Measurements from ENCODE around the gene TRIM66. TPM values are rescaled to one million over a fixed set of nuclear protein-coding genes. Genes with fewer than 3 reads are reported as not detected.

Gene TRIM66
- total RNA-seq, 2 experiments from 2014 or later = 22.2 to 23.0 TPM

- Mint-ChIP-seq H3K27me3 (no peaks in the 10 kb centered on the region), H3K36me3 (peaks cover 3% of the 10 kb centered on the region), H3K4me1 (no peaks in the 10 kb centered on the region), H3K4me3 (no peak overlapping the region), H3K27ac (no peak overlapping the region), H3K9me3 (no peaks in the 10 kb centered on the region)
- DNase-seq = no peak
These were observed 20.1 kb upstream of the TRIM66 start for GRCh38 chr11:8702598-8702915.

- Mint-ChIP-seq H3K27me3 (no peaks in the 10 kb centered on the region), H3K36me3 (peaks cover 8% of the 10 kb centered on the region), H3K27ac (no peak overlapping the region), H3K4me1 (no peaks in the 10 kb centered on the region), H3K4me3 (no peak overlapping the region), H3K9me3 (no peaks in the 10 kb centered on the region)
- no peak for DNase-seq
These were observed 19.6 kb upstream of the TRIM66 start for GRCh38 chr11:8701891-8702597.

DNA sequence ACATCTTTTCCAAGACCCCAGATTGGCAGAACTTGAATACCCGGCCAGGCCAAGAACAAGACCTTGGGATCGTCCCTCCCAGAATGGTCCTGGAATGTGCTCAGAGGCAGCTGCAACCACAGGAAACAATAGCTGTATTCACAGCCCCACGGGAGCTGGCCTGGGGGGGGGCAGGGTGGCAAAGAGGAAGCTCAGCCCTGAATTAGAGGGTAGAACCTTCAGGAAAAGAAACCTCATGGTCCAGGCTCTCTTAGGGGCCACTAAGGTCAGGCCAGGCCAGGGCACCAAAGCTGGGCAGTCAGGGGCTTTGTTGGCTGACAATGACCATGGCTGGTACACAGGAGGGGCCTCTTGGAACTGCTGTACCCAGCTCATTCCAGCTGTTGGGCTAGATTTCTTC is 17.4 kb upstream of the TRIM66 start:
- no peak overlapping the region for H3K4me3 Mint-ChIP-seq
- no peak for DNase-seq
- H3K36me3 Mint-ChIP-seq = peaks cover 16% of the 10 kb centered on the region
- H3K4me1 Mint-ChIP-seq = no peaks in the 10 kb centered on the region
- no peaks in the 10 kb centered on the region for H3K27me3 Mint-ChIP-seq
- no peaks in the 10 kb centered on the region for H3K9me3 Mint-ChIP-seq
- no peak overlapping the region for H3K27ac Mint-ChIP-seq

DNA sequence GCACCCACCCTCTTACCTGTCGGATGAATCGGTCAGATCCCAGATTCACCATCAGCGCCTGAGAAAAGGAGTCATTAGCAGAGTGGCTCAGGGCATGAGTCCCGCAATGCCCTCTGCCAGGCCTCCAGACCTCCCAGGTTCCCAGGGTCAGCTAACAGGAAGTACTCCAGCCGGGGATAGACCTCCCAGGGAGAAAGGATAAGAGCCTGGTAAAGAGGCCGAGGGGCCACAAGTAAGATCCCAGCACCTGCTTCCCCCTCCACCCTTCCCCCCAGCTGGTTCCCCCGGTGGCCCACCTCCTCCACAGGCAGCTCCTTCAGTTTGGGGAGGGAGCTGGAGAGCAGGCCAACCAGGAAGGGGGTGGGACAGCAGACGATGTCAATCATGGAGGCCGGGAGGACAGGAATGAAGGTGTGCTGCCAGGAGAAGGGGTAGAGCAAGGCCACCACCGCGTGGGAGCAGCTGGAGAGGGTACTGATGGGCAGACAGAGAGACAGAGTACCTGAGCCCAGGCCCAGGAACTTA is 16.5 kb upstream of the TRIM66 start:
- H3K27me3 Mint-ChIP-seq = no peaks in the 10 kb centered on the region
- H3K27ac Mint-ChIP-seq = no peak overlapping the region
- H3K4me1 Mint-ChIP-seq = peaks cover 1% of the 10 kb centered on the region
- H3K9me3 Mint-ChIP-seq = no peaks in the 10 kb centered on the region
- peaks cover 19% of the 10 kb centered on the region for H3K36me3 Mint-ChIP-seq
- no peak for DNase-seq
- no peak overlapping the region for H3K4me3 Mint-ChIP-seq

DNA sequence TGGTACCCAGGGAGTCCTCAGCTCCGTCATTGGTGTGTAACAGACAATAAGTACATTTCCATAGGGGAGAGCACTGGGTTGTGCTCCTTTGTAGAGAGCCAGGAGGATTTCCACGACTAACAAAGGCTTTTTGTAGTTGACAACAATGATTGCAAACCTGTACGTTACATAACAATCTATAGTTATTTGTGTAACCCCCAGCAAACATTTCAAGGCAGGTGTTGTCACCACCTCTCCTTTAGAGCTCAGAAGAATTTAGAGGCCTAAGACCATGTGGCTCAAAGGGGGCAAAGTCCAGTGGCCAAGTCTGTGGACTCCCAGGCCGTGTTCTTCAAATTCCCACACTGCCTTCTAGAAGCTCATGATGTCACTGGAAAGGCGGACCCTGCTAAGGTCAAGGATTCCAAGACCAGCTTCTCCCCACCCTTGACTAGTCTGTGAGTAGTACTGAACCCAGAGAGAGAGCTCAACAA is 15.9 kb upstream of the TRIM66 start:
- no peak overlapping the region for H3K27ac Mint-ChIP-seq

DNA sequence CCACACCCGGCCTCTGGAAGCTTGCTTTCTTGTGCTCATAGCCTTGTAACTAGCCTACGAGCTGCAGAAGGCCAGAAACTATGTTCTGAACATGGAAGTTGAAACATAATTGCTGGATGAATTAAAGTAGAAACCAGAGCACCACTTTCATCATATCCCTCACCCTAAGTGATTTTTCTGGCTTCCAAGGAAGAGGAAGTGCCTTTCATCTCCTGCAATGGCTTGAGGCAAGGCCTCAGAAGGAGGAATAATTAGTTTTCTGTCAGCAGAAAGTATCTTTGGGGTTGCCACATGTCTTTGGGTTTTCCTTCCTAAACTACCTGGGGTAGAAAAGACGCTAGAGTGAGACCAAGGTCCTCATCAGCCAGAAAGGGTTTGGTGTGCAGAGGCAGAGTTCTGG is 14.6 kb upstream of the TRIM66 start:
- Mint-ChIP-seq H3K4me1 (peaks cover 5% of the 10 kb centered on the region), H3K9me3 (no peaks in the 10 kb centered on the region), H3K27ac (no peak overlapping the region), H3K27me3 (no peaks in the 10 kb centered on the region), H3K36me3 (peaks cover 30% of the 10 kb centered on the region), H3K4me3 (no peak overlapping the region)
- no peak for DNase-seq

More for the DNA sequence above, 15.9 kb upstream of the TRIM66 start:
- Mint-ChIP-seq H3K9me3 (no peaks in the 10 kb centered on the region), H3K36me3 (peaks cover 21% of the 10 kb centered on the region), H3K4me3 (no peak overlapping the region), H3K27me3 (no peaks in the 10 kb centered on the region), H3K4me1 (peaks cover 3% of the 10 kb centered on the region)
- DNase-seq = no peak

- H3K9me3 Mint-ChIP-seq = no peaks in the 10 kb centered on the region
- H3K27me3 Mint-ChIP-seq = no peaks in the 10 kb centered on the region
- peaks cover 49% of the 10 kb centered on the region for H3K36me3 Mint-ChIP-seq
- H3K4me3 Mint-ChIP-seq = no peak overlapping the region
- DNase-seq = no peak
- peaks cover 17% of the 10 kb centered on the region for H3K4me1 Mint-ChIP-seq
- H3K27ac Mint-ChIP-seq = no peak overlapping the region
These were observed 11.7 kb upstream of the TRIM66 start for GRCh38 chr11:8694137-8694536.

DNA sequence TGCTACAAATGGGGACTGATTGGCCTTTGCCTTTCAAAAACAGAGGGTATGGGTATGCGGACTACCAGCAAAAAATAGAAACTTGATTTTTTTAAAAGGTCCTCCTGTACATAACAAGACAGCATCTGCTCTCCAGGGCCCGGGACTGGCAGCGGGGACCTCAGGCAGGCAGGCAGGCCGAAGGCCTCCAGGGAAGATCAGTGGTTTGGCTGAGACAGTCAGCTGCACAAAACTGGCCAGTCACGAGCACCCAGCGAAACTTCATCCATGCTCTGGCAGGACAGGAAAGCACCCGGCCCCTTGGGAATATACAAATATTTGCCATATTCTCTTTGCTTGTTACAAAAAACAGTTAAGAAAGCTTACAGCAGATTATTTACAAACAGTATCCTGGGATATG is 11.1 kb upstream of the TRIM66 start:
- H3K4me1 Mint-ChIP-seq = peaks cover 19% of the 10 kb centered on the region
- H3K36me3 Mint-ChIP-seq = peaks cover 54% of the 10 kb centered on the region
- H3K9me3 Mint-ChIP-seq = no peaks in the 10 kb centered on the region
- no peaks in the 10 kb centered on the region for H3K27me3 Mint-ChIP-seq
- no peak overlapping the region for H3K27ac Mint-ChIP-seq
- DNase-seq = no peak
- H3K4me3 Mint-ChIP-seq = no peak overlapping the region

- Mint-ChIP-seq H3K4me3 (no peak overlapping the region), H3K9me3 (no peaks in the 10 kb centered on the region), H3K4me1 (peaks cover 24% of the 10 kb centered on the region), H3K27me3 (no peaks in the 10 kb centered on the region), H3K27ac (peak overlapping the region; percentile 31), H3K36me3 (peaks cover 58% of the 10 kb centered on the region)
- DNase-seq = no peak
These were observed 10.6 kb upstream of the TRIM66 start for GRCh38 chr11:8693010-8693551.

- H3K36me3 Mint-ChIP-seq = peaks cover 60% of the 10 kb centered on the region
- H3K27me3 Mint-ChIP-seq = no peaks in the 10 kb centered on the region
- peaks cover 29% of the 10 kb centered on the region for H3K4me1 Mint-ChIP-seq
- no peaks in the 10 kb centered on the region for H3K9me3 Mint-ChIP-seq
- H3K4me3 Mint-ChIP-seq = no peak overlapping the region
- no peak for DNase-seq
- peak overlapping the region; percentile 42 for H3K27ac Mint-ChIP-seq
These were observed 10.0 kb upstream of the TRIM66 start for GRCh38 chr11:8692417-8692816.

GRCh38 chr11:8691601-8692000 is 9.1 kb upstream of the TRIM66 start:
- Mint-ChIP-seq H3K4me1 (peaks cover 35% of the 10 kb centered on the region), H3K27me3 (no peaks in the 10 kb centered on the region), H3K4me3 (no peak overlapping the region), H3K9me3 (no peaks in the 10 kb centered on the region), H3K27ac (no peak overlapping the region), H3K36me3 (peaks cover 63% of the 10 kb centered on the region)
- DNase-seq = no peak

DNA sequence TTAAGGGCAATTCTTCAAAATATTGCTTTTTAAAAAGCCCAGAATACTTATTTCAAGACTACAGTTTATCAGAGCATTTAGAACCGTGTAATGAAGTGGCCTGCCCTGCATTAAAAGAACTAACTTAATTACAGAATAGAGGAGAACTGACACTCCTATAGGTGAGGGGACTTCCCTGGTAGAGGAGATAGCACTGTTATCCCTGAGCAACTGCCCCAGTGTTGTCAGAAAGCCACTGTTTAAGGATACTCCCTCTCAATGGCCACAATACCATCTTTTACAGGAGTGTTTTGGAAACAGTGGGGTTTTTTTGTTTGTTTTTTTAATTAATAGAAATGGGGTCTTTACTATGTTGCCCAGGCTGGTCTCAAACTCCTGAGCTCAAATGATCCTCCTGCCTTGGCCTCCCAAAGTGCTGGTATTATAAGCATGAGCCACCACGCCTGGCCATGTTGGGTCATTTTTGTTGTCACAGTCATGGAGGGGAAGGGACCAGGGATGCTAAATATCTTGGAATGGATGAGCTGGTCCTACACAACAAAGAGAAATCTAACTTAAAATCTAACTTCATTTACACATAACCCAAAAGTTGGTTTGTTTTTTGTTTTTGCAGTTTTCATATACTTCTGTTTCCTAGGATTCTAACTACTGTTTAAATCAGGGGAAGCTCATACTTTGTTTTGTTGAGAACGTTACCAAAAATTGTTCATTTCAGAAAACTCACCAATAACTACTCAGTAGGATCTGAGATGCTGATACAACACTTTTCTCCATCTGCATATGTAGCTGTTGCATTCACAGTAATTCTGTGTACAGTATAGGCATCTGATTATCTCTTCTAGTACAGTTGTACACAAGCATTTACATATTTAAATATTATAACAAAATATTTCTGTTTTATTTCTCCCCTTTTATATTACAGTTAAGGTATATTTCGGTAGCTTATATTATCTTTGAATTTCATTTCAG is 8.2 kb upstream of the TRIM66 start:
- H3K27ac Mint-ChIP-seq = no peak overlapping the region
- H3K9me3 Mint-ChIP-seq = no peaks in the 10 kb centered on the region
- peaks cover 43% of the 10 kb centered on the region for H3K4me1 Mint-ChIP-seq
- H3K27me3 Mint-ChIP-seq = no peaks in the 10 kb centered on the region
- peaks cover 67% of the 10 kb centered on the region for H3K36me3 Mint-ChIP-seq
- H3K4me3 Mint-ChIP-seq = peak overlapping the region; percentile 96
- no peak for DNase-seq

- no peaks in the 10 kb centered on the region for H3K9me3 Mint-ChIP-seq
- peak overlapping the region; percentile 98 for H3K27ac Mint-ChIP-seq
- peak overlapping the region; percentile 96 for H3K4me3 Mint-ChIP-seq
- peaks cover 72% of the 10 kb centered on the region for H3K36me3 Mint-ChIP-seq
- H3K4me1 Mint-ChIP-seq = peaks cover 52% of the 10 kb centered on the region
- no peaks in the 10 kb centered on the region for H3K27me3 Mint-ChIP-seq
- no peak for DNase-seq
These were observed 7.3 kb upstream of the TRIM66 start for GRCh38 chr11:8689726-8690255.

GRCh38 chr11:8688414-8689362 is 6.2 kb upstream of the TRIM66 start:
- Mint-ChIP-seq H3K4me1 (peaks cover 57% of the 10 kb centered on the region), H3K27me3 (no peaks in the 10 kb centered on the region), H3K27ac (peak overlapping the region; percentile 98), H3K36me3 (peaks cover 80% of the 10 kb centered on the region), H3K4me3 (peak overlapping the region; percentile 96), H3K9me3 (no peaks in the 10 kb centered on the region)
- DNase-seq = peak; percentile 90

All from activated naive CD8-positive, alpha-beta T cell treated with anti-CD3 and anti-CD28 coated beads for 36 hours (primary cell).